OCI-LY3 (cell line): Measurements from ENCODE around the gene KCNMA1.

Source experiments
- H2AFZ ChIP-seq: fragments of 200-600, 300-600 bp; shearing (Covaris generic); 2 replicates; pipeline ENCODE4 v1.6.0; 2014; ENCODE audit warnings: antibody characterized with exemption, low read depth, low read length
- H3K27ac ChIP-seq: fragments of 200-600, 300-600 bp; sonication (generic); 2 replicates; pipeline ENCODE4 v1.5.1; 2014; ENCODE audit warnings: mild to moderate bottlenecking, low read length, moderate library complexity, mixed read lengths
- H3K27me3 ChIP-seq: fragments of 200-600, 300-600 bp; sonication (generic); 2 replicates; pipeline ENCODE4 v1.6.1; 2014; ENCODE audit warnings: low read depth, low read length, mixed read lengths
- H3K36me3 ChIP-seq: fragments of 200-600, 300-600 bp; sonication (generic); replicated peaks from 2 replicates; pipeline ENCODE3; 2014; ENCODE audit warnings: low read depth, low read length, mixed read lengths
- H3K4me1 ChIP-seq: fragments of 300-600, 200-600 bp; sonication (generic); 2 replicates; pipeline ENCODE4 v1.6.1; 2014; ENCODE audit warnings: low read length, mixed read lengths
- H3K4me2 ChIP-seq: fragments of 200-600, 300-600 bp; sonication (generic); 2 replicates; pipeline ENCODE4 v1.6.1; 2014; ENCODE audit warnings: low read length, mixed read lengths
- H3K4me3 ChIP-seq: fragments of 300-600, 200-600 bp; sonication (generic); 2 replicates; pipeline ENCODE4 v1.5.1; 2014; ENCODE audit warnings: antibody characterized with exemption, mild to moderate bottlenecking, low read length, moderate library complexity
- H3K79me2 ChIP-seq: fragments of 300-600, 200-600 bp; shearing (Covaris generic); 2 replicates; pipeline ENCODE4 v1.6.1; 2014; ENCODE audit warnings: mild to moderate bottlenecking, low read length, mixed read lengths
- H3K9ac ChIP-seq: fragments of 300-600, 200-600 bp; shearing (Covaris generic); 2 replicates; pipeline ENCODE4 v1.6.0; 2014; ENCODE audit warnings: mild to moderate bottlenecking, low read length, moderate library complexity
- H3K9me3 ChIP-seq: fragments of 200-600, 300-600 bp; shearing (Covaris generic); 2 replicates; pipeline ENCODE4 v1.6.1; 2014; ENCODE audit warnings: low read length, mixed read lengths; ENCODE audit not compliant: insufficient read depth
- H4K20me1 ChIP-seq: fragments of 200-600, 300-600 bp; sonication (generic); 2 replicates; pipeline ENCODE4 v1.6.1; 2016; ENCODE audit warnings: low read length, mixed read lengths; ENCODE audit not compliant: insufficient read depth
- CTCF ChIP-seq: fragments of 200-600, 300-600 bp; sonication (generic); IDR thresholded peaks from 2 replicates; pipeline ENCODE4 v1.5.1; 2014; ENCODE audit warnings: antibody characterized with exemption, low read length, low read depth
- EZH2phosphoT487 ChIP-seq: fragments of 200-600 bp; shearing (Covaris generic); IDR thresholded peaks from 2 replicates; pipeline ENCODE4 v1.6.1; 2018; ENCODE audit warnings: antibody characterized with exemption, mixed run types, low read depth

Gene KCNMA1

GRCh38 chr10:77125231-77125630 is 512.4 kb downstream of the KCNMA1 start:
- TF ChIP-seq CTCF (no peak), EZH2phosphoT487 (no peak)
- H3K4me2 ChIP-seq: no peak overlapping the region
- H3K4me1 ChIP-seq: no peaks in the 10 kb centered on the region
- H4K20me1 ChIP-seq: 0 out of 2 replicates have a peak, but pooled peaks cover 7% of the 10 kb centered on the region
- H3K27me3 ChIP-seq: no peaks in the 10 kb centered on the region
- no peak overlapping the region for H3K9ac ChIP-seq
- no peak overlapping the region for H3K4me3 ChIP-seq
- no peaks in the 10 kb centered on the region for H3K79me2 ChIP-seq
- no peaks in the 10 kb centered on the region for H3K9me3 ChIP-seq
- H3K27ac ChIP-seq: no peak overlapping the region
- H2AFZ ChIP-seq: no peak overlapping the region
- H3K36me3 ChIP-seq: no peaks in the 10 kb centered on the region

GRCh38 chr10:77123330-77123729 is 514.3 kb downstream of the KCNMA1 start:
- H3K79me2 ChIP-seq: no peaks in the 10 kb centered on the region
- no peak overlapping the region for H3K9ac ChIP-seq
- no peaks in the 10 kb centered on the region for H3K27me3 ChIP-seq
- no peaks in the 10 kb centered on the region for H3K9me3 ChIP-seq
- no peak overlapping the region for H2AFZ ChIP-seq
- no peaks in the 10 kb centered on the region for H3K36me3 ChIP-seq
- TF ChIP-seq EZH2phosphoT487: no peak
- no peak for TF ChIP-seq CTCF
- no peak overlapping the region for H3K27ac ChIP-seq
- 0 out of 2 replicates have a peak, but pooled peaks cover 7% of the 10 kb centered on the region for H4K20me1 ChIP-seq
- H3K4me3 ChIP-seq: no peak overlapping the region
- no peaks in the 10 kb centered on the region for H3K4me1 ChIP-seq
- no peak overlapping the region for H3K4me2 ChIP-seq

DNA sequence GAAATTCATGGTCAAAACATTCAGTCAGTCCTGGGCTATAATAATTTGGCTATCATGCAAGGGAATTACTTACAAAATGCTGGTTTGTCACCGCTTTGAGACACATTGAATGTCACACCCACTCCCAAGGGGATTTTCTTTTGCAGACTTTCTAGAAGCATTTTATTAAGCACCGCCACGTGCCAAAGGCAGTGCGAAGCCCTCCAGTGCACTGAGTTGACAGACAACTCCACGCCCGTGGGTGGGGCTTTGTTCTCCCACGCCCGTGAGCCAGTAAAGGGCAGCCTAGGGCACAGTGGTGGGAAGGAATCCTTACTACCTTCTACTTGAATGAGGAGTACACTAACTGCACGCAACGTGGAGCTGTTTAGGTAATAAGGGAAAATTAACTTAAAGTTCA is 515.8 kb downstream of the KCNMA1 start:
- Histone ChIP-seq H3K4me3 (no peak overlapping the region), H3K9me3 (no peaks in the 10 kb centered on the region), H4K20me1 (0 out of 2 replicates have a peak, but pooled peaks cover 4% of the 10 kb centered on the region), H3K4me2 (no peak overlapping the region), H3K4me1 (no peaks in the 10 kb centered on the region), H3K27ac (no peak overlapping the region), H3K36me3 (no peaks in the 10 kb centered on the region), H2AFZ (no peak overlapping the region), H3K27me3 (no peaks in the 10 kb centered on the region), H3K9ac (no peak overlapping the region), H3K79me2 (no peaks in the 10 kb centered on the region)
- TF ChIP-seq EZH2phosphoT487: no peak
- TF ChIP-seq CTCF: no peak

DNA sequence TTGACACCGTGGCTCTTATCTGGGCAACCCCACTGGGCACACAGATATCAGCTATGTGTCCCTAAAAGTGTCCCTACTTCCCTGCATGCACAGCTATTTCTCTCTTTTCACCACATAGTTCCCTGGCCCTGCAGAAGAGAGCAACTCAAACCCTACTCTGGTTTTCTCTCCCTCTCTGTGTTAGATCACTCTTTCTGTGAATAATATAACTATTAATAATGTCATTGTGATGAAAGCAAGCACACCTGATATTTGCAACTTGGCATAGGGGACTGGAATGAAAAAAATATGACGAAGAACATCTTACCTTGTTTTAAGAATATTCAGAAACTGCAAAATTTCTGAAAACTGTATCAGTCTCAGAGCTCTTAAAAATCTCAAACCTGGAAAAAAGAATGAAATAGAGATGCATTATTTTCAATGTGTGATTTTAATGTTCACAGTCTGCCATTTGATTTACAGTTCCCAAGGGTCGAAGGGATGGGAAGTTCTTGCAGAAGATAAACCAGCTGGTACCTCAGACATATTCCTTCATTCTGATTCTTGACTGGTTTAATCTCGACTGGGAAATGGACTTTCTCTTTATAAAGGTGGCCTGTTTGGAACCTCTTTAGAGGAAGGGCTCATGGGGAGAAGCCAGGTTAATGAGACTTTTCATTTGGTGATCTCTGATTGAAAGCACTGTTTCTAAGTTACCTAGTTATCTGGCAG is 516.8 kb downstream of the KCNMA1 start:
- Histone ChIP-seq H3K4me2 (no peak overlapping the region), H4K20me1 (0 out of 2 replicates have a peak, but pooled peaks cover 4% of the 10 kb centered on the region), H3K27ac (no peak overlapping the region), H3K9ac (no peak overlapping the region), H3K79me2 (no peaks in the 10 kb centered on the region), H2AFZ (no peak overlapping the region), H3K4me1 (no peaks in the 10 kb centered on the region), H3K4me3 (no peak overlapping the region), H3K9me3 (no peaks in the 10 kb centered on the region), H3K27me3 (no peaks in the 10 kb centered on the region), H3K36me3 (no peaks in the 10 kb centered on the region)
- TF ChIP-seq EZH2phosphoT487: no peak
- no peak for TF ChIP-seq CTCF
